GM19324 (cell line): Measurements from ENCODE around the gene FPGS.

Experiments used
- ATAC-seq: cut with Tn5 transposase; IDR thresholded peaks from one replicate; pipeline ENCODE4 v1.9.1; 2021; ENCODE audit warnings: mild to moderate bottlenecking, moderate library complexity; ENCODE audit not compliant: unreplicated experiment, low FRiP score

The FPGS gene

DNA sequence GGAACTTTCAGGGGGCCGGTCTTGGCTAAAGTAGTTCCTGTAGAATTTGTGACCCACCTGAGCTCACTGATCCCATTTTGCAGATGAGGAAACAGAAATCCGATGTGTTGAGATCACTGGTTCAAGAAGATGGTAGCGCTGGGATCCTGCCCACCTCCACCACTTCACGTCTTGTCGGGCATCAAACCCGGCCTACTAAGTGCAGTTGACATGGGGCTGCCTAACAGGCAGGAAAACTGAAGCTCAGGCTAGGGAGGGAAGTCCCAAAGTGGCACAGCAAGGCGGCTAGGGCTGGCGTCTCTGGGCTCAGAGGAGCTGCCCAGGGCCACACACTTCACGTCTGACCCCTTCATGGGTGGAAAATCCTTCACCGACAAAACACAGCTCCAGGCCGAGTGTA, 52.3 kb downstream of the FPGS start:
- ATAC-seq = no peak

DNA sequence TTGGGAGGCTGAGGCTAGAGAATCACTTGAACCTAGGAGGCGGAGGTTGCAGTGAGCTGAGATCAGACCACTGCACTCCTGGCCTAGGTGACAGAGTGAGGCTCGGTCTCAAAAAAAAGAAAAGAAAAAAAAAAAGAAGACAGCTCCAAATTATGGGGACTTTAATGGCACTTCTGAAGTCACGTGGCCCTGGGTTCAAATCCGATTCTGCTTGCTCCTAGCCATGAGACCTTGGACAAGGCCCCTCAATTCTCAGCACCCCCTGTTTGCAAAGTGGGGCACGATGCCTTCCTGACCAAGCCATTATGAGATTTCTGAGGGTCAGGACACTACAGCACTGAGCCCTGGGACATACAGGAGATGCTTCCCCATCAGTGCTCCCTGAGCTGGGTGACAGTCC, 52.8 kb downstream of the FPGS start:
- ATAC-seq = no peak

DNA sequence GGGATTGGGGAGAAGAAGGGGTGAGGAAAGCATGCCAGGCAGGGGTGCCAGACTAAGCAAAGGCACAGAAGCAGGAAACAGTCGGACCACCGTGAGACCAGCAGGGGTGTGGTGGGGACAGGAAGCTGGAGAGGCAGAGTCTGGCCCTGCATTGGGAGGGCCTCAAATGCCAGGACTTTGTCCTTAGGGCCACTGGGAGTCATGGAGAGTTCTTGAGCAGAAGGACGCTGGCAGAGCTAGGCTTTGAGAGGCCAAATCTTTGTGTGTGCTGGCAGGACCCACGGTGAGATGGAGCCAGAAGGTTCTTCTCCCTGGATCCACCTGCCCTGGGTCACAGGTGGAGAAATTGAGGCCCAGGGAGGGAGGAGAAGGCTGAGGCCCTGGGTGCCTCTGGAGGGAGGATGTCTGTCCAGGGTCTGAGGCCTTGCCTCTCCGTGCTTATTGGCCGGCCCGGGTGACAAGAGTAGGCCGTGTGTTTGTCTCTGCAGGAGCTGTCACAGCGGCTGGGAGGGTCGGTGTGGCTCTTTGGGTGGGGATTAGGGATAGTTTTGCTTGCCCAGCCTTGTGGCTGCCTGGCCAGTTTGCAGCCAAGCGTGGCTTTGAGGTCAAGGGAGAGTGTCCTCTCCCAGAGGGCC, 53.5 kb downstream of the FPGS start:
- ATAC-seq = no peak

DNA sequence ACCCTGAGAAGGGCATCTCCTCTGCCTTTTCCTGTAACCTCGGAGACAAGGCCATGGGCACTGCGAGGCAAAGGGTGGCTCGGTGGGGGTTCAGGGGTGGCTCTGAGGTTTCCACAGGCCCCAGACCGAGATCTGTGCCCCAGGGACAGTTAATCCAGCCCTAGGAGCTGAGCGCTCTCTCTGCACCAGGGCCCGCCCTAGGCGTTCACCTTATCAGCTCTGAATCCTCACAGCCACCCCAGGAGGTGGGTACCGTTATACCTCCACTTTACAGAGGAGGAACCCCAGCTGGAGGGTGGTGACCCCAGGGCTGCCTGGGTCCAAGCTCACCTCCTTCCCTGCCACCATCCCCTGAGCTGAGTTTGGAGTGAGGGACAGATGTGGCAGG, 54.0 kb downstream of the FPGS start:
- ATAC-seq = no peak

DNA sequence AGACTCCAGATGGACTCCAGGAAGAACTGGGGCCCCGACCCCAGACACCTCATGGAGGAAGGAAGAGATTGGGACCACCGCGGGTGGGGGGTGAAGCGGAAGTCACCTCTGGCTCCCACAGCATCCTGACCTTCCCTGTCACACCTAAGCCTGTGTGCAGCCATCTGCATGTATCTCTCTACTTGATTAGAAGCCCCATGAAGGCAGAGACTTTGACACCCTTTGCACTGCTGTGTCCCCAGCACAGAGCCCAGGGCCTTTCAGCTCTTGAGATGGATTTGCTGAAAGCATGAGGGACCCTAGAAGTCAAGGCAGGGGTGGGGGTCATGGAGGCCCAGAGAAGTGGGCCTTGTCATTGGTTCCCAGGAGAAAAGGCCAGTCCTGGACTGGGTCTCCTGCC, 54.6 kb downstream of the FPGS start:
- ATAC-seq = no peak

DNA sequence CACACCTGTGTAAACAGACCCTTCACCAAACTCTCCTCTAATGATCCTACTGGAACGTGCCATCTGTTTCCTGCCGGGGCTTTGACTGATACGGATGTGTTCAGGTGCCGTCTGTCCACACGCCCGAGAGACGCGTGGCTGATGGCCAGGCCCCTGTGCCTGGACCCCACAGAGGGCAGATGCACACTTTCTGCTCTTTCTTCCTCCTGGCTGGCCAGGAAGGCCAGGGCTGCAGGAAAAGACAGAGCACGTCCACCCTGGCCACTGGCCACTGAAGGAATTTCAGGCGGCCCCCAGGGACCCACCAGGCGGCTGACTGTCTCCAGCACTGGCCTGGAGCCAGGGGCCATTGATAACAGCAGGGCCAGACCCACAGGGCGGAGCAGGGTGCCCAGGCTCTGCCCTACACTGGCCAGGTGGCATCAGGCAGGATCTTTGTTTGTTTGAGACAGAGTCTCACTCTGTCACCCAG, 55.4 kb downstream of the FPGS start:
- no peak for ATAC-seq

DNA sequence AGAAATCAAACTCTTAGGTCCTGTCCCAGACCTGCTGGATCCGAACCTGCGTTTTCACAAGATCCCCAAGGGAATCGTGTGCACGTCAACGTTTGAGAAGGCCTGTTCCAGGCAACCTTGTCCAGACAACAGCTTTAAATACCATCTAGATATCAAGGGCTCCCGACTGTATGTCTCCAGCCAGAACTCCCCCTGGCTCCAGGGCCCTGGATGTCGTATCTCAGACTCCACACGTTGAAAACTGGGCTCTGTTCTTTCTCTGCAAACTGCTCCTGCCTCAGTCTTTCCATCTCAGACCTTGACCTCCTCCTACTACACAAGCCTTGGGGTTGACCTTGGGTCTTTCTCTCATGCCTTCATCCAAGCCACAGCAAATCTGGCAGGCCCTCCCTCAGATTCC, 57.6 kb downstream of the FPGS start:
- ATAC-seq = no peak

DNA sequence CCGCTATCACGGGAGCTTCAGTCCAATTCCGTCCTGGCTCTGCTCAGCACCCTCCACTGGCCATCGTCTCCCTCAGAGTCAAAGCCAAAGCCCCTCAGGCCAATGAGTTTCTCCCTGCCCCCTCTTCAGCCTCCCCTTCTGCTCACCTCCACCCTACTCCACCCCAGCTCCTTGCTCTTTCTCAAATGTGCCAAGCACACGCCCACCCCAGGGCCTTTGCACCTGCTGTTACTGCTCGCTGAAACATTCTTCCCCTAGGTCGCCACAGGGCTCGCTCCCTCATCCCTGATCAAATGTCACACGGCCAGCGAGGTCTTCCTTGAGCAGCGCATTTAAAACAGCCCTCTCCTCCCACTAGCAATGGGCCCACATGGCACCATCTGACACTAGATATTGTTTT, 58.1 kb downstream of the FPGS start:
- no peak for ATAC-seq

DNA sequence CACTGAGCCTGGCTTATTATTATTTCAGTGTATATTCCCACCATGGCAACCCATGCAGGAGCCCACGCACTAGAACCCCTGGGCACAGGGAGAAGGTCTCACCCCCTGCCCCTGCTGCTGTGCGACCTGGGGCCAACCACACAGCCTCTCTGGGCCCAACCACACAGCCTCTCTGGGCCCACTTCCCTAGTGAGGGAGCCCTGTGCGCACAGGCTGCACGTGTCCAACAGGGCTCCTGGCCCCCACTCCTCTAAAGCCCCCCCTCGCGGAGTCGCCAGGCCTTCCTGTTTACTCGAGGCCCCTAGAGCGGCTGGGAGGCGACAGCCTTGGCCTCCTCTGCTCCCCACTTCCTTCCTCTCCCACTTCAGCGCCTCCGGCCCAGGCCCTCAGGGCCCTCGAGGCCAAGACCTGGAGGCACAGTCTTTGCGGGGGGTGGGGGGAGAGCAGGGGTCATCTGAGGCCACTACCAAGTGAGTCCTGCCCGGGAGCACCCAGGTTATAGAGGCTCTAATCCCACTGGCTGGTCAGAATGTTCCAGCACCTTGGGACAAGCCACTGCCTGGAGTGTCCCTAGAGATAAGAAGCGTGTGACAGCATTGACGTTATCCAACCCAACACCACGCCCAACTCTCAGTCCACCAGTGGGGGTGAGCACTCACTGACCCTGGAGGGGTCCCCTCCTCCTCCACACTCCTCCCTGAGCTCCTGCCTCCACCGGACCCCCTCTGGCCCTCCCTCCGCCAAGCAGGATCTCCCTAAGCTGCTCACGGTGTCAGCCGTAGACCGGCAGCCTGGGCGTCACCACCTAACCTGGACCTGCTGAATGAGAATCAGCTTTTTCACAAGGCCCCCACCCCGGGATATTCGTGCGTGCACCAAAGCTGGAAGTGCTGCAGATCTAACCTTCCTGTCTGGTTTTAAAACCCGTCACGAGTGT, 59.7 kb downstream of the FPGS start:
- no peak for ATAC-seq

DNA sequence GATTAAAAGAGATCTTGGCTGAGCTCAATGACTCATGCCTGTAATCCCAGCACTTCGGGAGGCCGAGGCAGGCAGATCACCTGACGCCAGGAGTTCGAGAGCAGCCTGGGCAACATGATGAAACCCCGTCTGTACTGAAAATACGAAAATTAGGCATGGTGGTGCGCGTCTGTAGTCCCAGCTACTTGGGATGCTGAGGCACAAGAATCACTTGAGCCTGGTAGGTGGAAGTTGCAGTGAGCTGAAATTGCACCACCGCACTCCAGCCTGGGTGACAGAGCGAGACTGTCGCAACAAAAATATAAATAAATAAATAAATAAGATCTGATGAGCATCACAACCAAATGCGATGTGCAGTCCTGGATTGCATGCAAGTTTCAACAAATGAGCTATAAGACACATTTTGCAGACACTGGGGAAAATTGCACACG, 60.5 kb downstream of the FPGS start:
- no peak for ATAC-seq
